HepG2 (cell line): ENCODE data around the gene PAEP. TPM values are rescaled to one million over a fixed set of nuclear protein-coding genes. Genes with fewer than 3 reads are reported as not detected.

ENCODE experiments used
- ATAC-seq: fragments of 200-7000 bp; cut with Tn5 transposase; 3 replicates; pipeline ENCODE4 v1.9.1; 2020; ENCODE audit warnings: mild to moderate bottlenecking, moderate library complexity
- BruUV-seq: library from RNA; stranded (reverse); fragments of 400-500 nt; replicated peaks from 2 replicates; lab custom pipeline; 2021; lab: Mats Ljungman, UMichigan
- CTCF ChIA-PET: fragments of 300-600 bp; formaldehyde crosslinking; extraction: SDS; loops from one replicate; lab custom pipeline; 2021; ENCODE audit warnings: low total read pairs, inconsistent platforms, low intra/inter-chr PET ratio; lab: Yijun Ruan, JAX
- POLR2A ChIA-PET: fragments of 350-600 bp; sonication (Branson Sonifier 250); formaldehyde crosslinking; loops from one replicate; lab custom pipeline; 2020; ENCODE audit warnings: antibody characterized with exemption, inconsistent platforms; lab: Yijun Ruan, JAX
- DNase-seq: peaks from one replicate; pipeline ENCODE4 v3.0.0-alpha.2; 2015; ENCODE audit warnings: low spot score
- FAIRE-seq: peaks from 3 replicates; lab custom pipeline; 2011; peaks lifted over from hg19 to GRCh38; lab: Jason Lieb, UNC
- H2AFZ ChIP-seq: one replicate; pipeline ENCODE4 v1.6.1; 2011; ENCODE audit warnings: low read length, inconsistent platforms
- H3K27ac ChIP-seq: fragments of 300-600 bp; 3 replicates; pipeline ENCODE4 v1.8.0; 2011; ENCODE audit warnings: mixed run types, mild to moderate bottlenecking, mixed read lengths, low read length, inconsistent platforms; ENCODE audit not compliant: insufficient read depth; ENCODE audit errors: extremely low read length
- H3K27me3 ChIP-seq, 2 experiments: fragments of 200-600 bp in 1 of 2; 2 replicates in 1 of 2; 3 replicates in 1 of 2; pipeline versions ENCODE4 v1.6.0 to v1.8.0; 2011; ENCODE audit warnings: low read length in 2 of 2, mild to moderate bottlenecking in 2 of 2, moderate library complexity in 2 of 2, inconsistent platforms in 1 of 2; ENCODE audit not compliant: insufficient read depth in 2 of 2, control insufficient read depth in 1 of 2
- H3K36me3 ChIP-seq, 2 experiments: fragments of 200-600 bp in 1 of 2; replicated peaks in 1 of 2; 2 replicates in 1 of 2; 3 replicates in 1 of 2; pipeline versions ENCODE4 v1.5.1 to v1.8.0; 2011; ENCODE audit warnings: low read length in 2 of 2, inconsistent platforms in 1 of 2; ENCODE audit not compliant: insufficient read depth in 2 of 2, control insufficient read depth in 1 of 2
- H3K4me1 ChIP-seq: 2 replicates; pipeline ENCODE4 v1.5.1; 2012; ENCODE audit warnings: low read length, inconsistent platforms; ENCODE audit not compliant: insufficient read depth
- H3K4me2 ChIP-seq: 2 replicates; pipeline ENCODE4 v1.6.0; 2011; ENCODE audit warnings: low read depth, low read length, inconsistent platforms
- H3K4me3 ChIP-seq, 3 experiments: fragments of 200-600 bp in 1 of 3; sonication (generic), shearing (Covaris generic) in 1 of 3; replicated peaks in 1 of 3; 2 replicates each; pipeline ENCODE4 v1.5.1; 2011 to 2016; ENCODE audit warnings: low read length in 3 of 3, inconsistent platforms in 2 of 3, low read depth in 2 of 3, mild to moderate bottlenecking in 2 of 3, control low read depth in 1 of 3, mixed read lengths in 1 of 3; ENCODE audit not compliant: insufficient read depth in 1 of 3
- H3K79me2 ChIP-seq: one replicate; pipeline ENCODE4 v1.6.1; 2011; ENCODE audit warnings: low read length, inconsistent platforms; ENCODE audit not compliant: insufficient read depth
- H3K9ac ChIP-seq: 2 replicates; pipeline ENCODE4 v1.6.0; 2011; ENCODE audit warnings: mild to moderate bottlenecking, low read depth, low read length, inconsistent platforms; ENCODE audit not compliant: insufficient read depth
- H3K9me3 ChIP-seq: 2 replicates; pipeline ENCODE4 v1.5.1; 2012; ENCODE audit warnings: mild to moderate bottlenecking, low read length
- H4K20me1 ChIP-seq: 2 replicates; pipeline ENCODE4 v1.6.0; 2011; ENCODE audit warnings: inconsistent platforms, mild to moderate bottlenecking, low read length, moderate library complexity; ENCODE audit not compliant: insufficient read depth
- ATM ChIP-seq: fragments of 450-650 bp; IDR thresholded peaks from 2 replicates; pipeline ENCODE4 v1.7.1; 2017; ENCODE audit warnings: mild to moderate bottlenecking, borderline replicate concordance
- MAFF ChIP-seq: IDR thresholded peaks from 2 replicates; pipeline ENCODE4 v1.6.1; 2011; ENCODE audit warnings: low read depth, low read length, improper control_type of control experiment
- MEIS2 ChIP-seq: sonication (generic); formaldehyde crosslinking; IDR thresholded peaks from 2 replicates; pipeline ENCODE4 v1.9.0; 2021; ENCODE audit warnings: mild to moderate bottlenecking, missing genetic modification reagents
- ZFP36L2 ChIP-seq: sonication (generic); formaldehyde crosslinking; IDR thresholded peaks from 2 replicates; pipeline ENCODE4 v1.4.0; 2020; ENCODE audit warnings: missing genetic modification reagents
- ZNF101 ChIP-seq: sonication (generic); formaldehyde crosslinking; IDR thresholded peaks from 2 replicates; pipeline ENCODE4 v1.4.0; 2020; ENCODE audit warnings: mild to moderate bottlenecking, low read depth, missing genetic modification reagents, borderline replicate concordance
- ZNF550 ChIP-seq: sonication (generic); formaldehyde crosslinking; IDR thresholded peaks from 2 replicates; pipeline ENCODE4 v1.4.0; 2020; ENCODE audit warnings: mild to moderate bottlenecking, missing genetic modification reagents, borderline replicate concordance
- WGBS: methylation state at CpG from one replicate; pipeline ENCODE4 v1.1.6; 2017; ENCODE audit warnings: low lambda C conversion rate; 5-methylcytosine and 5-hydroxymethylcytosine counted together
- in situ Hi-C: cut with HindIII; loops from 2 replicates; pipeline ENCODE4 v1.10.0; 2017; ENCODE audit warnings: low pct_unique_long_range_greater_than_20kb; ENCODE audit not compliant: extremely low pct_ligation_motif_present
- intact Hi-C: fragments of 100-400 bp; cut with micrococcal nuclease; formaldehyde crosslinking; loops from one replicate; pipeline ENCODE4 v1.10.0; 2022; ENCODE audit not compliant: unreplicated experiment
- polyA plus RNA-seq, 8 experiments: library from polyadenylated mRNA; depleted of rRNA in 3 of 8; stranded (reverse) in 7 of 8; unstranded in 1 of 8; fragments of >200 nt; fragmentation: Illumina TruSeq in 4 of 8; extraction: Trizol in 4 of 8; gene quantifications; 2 replicates each; pipeline versions ENCODE4 v1.2.1 to v1.2.3, GENCODE V29; 2011 to 2016; ENCODE audit warnings: low read depth in 4 of 8, missing spikeins in 1 of 8, mixed read lengths in 1 of 8; ENCODE audit not compliant: insufficient read depth in 1 of 8
- total RNA-seq, 5 experiments: library from RNA; depleted of rRNA; stranded (reverse); fragments of >200 nt; fragmentation: Illumina TruSeq; extraction: Trizol; gene quantifications; 2 replicates each; pipeline ENCODE4 v1.2.3, GENCODE V29; 2016; ENCODE audit warnings: low read depth in 1 of 5
- TF ChIP-seq, protein P1 (sequence below): sonication (generic); formaldehyde crosslinking; IDR thresholded peaks from 2 replicates; pipeline ENCODE4 v1.8.1; 2023; ENCODE audit warnings: mild to moderate bottlenecking, missing genetic modification reagents
- TF ChIP-seq, protein P2 (sequence below): sonication (generic); formaldehyde crosslinking; IDR thresholded peaks from 2 replicates; pipeline ENCODE4 v1.5.1; 2020; ENCODE audit warnings: missing genetic modification reagents, mild to moderate bottlenecking, borderline replicate concordance
- TF ChIP-seq, protein P3 (sequence below): sonication (generic); formaldehyde crosslinking; IDR thresholded peaks from one replicate; pipeline ENCODE4 v1.5.1; 2020; ENCODE audit warnings: mild to moderate bottlenecking, missing genetic modification reagents; ENCODE audit errors: not compliant biosample characterization

Gene PAEP
- total and polyA plus RNA-seq, 2 of the 13 experiments (the other 11 are each of a cell fraction or from before 2014, with no cell fraction given): 0.75 to 10.8 TPM

DNA sequence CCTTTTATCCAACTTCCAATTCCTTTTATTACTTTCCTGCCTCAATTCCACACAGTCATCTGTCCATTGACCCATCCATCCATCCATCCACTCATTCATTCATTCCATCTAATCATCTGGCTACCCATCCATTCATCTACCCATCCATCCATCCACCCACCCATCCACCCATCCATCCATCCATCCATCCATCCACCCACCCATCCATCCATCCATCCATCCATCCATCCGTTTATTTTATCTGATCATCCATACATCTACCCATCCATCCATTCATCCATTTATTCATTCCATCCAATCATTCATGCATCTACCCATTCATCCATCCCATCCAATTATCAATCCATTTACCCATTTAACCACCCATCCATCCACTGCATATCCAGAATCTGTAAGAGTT is 11.6 kb downstream of the PAEP start:
- CTCF ChIA-PET: no interaction called here
- intact Hi-C loops: no loop called here
- H3K4me1 ChIP-seq: no peaks in the 10 kb centered on the region
- FAIRE-seq: no peak
- no peak overlapping the region for H2AFZ ChIP-seq
- ATAC-seq: no peak
- POLR2A ChIA-PET: no interaction called here
- WGBS: 3% methylated on average over 1 of the region's 1 CpG
- no TSS peak for BruUV-seq
- no peaks in the 10 kb centered on the region for H3K36me3 ChIP-seq
- no peak overlapping the region for H3K4me2 ChIP-seq
- no peak overlapping the region for H3K27ac ChIP-seq
- no peaks in the 10 kb centered on the region for H4K20me1 ChIP-seq
- H3K9ac ChIP-seq: no peak overlapping the region
- no peaks in the 10 kb centered on the region for H3K9me3 ChIP-seq
- no peak for DNase-seq
- in situ Hi-C loops: no loop called here
- H3K27me3 ChIP-seq: peaks cover 6 to 26% of the 10 kb centered on the region in 2 experiments; a peak in 3 of 5 replicates
- H3K4me3 ChIP-seq: no peak overlapping the region
- H3K79me2 ChIP-seq: no peaks in the 10 kb centered on the region
- TF ChIP-seq, protein P1, sequence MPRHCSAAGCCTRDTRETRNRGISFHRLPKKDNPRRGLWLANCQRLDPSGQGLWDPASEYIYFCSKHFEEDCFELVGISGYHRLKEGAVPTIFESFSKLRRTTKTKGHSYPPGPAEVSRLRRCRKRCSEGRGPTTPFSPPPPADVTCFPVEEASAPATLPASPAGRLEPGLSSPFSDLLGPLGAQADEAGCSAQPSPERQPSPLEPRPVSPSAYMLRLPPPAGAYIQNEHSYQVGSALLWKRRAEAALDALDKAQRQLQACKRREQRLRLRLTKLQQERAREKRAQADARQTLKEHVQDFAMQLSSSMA: no peak
- TF ChIP-seq MAFF (no peak), ZNF101 (CRISPR knock-in tag) (no peak), ZFP36L2 (CRISPR knock-in tag) (no peak), MEIS2 (CRISPR knock-in tag) (no peak), ZNF550 (CRISPR knock-in tag) (no peak), ATM (no peak)
- TF ChIP-seq, protein P2, sequence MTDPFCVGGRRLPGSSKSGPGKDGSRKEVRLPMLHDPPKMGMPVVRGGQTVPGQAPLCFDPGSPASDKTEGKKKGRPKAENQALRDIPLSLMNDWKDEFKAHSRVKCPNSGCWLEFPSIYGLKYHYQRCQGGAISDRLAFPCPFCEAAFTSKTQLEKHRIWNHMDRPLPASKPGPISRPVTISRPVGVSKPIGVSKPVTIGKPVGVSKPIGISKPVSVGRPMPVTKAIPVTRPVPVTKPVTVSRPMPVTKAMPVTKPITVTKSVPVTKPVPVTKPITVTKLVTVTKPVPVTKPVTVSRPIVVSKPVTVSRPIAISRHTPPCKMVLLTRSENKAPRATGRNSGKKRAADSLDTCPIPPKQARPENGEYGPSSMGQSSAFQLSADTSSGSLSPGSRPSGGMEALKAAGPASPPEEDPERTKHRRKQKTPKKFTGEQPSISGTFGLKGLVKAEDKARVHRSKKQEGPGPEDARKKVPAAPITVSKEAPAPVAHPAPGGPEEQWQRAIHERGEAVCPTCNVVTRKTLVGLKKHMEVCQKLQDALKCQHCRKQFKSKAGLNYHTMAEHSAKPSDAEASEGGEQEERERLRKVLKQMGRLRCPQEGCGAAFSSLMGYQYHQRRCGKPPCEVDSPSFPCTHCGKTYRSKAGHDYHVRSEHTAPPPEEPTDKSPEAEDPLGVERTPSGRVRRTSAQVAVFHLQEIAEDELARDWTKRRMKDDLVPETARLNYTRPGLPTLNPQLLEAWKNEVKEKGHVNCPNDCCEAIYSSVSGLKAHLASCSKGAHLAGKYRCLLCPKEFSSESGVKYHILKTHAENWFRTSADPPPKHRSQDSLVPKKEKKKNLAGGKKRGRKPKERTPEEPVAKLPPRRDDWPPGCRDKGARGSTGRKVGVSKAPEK (CRISPR knock-in tag): no peak
- TF ChIP-seq, protein P3, sequence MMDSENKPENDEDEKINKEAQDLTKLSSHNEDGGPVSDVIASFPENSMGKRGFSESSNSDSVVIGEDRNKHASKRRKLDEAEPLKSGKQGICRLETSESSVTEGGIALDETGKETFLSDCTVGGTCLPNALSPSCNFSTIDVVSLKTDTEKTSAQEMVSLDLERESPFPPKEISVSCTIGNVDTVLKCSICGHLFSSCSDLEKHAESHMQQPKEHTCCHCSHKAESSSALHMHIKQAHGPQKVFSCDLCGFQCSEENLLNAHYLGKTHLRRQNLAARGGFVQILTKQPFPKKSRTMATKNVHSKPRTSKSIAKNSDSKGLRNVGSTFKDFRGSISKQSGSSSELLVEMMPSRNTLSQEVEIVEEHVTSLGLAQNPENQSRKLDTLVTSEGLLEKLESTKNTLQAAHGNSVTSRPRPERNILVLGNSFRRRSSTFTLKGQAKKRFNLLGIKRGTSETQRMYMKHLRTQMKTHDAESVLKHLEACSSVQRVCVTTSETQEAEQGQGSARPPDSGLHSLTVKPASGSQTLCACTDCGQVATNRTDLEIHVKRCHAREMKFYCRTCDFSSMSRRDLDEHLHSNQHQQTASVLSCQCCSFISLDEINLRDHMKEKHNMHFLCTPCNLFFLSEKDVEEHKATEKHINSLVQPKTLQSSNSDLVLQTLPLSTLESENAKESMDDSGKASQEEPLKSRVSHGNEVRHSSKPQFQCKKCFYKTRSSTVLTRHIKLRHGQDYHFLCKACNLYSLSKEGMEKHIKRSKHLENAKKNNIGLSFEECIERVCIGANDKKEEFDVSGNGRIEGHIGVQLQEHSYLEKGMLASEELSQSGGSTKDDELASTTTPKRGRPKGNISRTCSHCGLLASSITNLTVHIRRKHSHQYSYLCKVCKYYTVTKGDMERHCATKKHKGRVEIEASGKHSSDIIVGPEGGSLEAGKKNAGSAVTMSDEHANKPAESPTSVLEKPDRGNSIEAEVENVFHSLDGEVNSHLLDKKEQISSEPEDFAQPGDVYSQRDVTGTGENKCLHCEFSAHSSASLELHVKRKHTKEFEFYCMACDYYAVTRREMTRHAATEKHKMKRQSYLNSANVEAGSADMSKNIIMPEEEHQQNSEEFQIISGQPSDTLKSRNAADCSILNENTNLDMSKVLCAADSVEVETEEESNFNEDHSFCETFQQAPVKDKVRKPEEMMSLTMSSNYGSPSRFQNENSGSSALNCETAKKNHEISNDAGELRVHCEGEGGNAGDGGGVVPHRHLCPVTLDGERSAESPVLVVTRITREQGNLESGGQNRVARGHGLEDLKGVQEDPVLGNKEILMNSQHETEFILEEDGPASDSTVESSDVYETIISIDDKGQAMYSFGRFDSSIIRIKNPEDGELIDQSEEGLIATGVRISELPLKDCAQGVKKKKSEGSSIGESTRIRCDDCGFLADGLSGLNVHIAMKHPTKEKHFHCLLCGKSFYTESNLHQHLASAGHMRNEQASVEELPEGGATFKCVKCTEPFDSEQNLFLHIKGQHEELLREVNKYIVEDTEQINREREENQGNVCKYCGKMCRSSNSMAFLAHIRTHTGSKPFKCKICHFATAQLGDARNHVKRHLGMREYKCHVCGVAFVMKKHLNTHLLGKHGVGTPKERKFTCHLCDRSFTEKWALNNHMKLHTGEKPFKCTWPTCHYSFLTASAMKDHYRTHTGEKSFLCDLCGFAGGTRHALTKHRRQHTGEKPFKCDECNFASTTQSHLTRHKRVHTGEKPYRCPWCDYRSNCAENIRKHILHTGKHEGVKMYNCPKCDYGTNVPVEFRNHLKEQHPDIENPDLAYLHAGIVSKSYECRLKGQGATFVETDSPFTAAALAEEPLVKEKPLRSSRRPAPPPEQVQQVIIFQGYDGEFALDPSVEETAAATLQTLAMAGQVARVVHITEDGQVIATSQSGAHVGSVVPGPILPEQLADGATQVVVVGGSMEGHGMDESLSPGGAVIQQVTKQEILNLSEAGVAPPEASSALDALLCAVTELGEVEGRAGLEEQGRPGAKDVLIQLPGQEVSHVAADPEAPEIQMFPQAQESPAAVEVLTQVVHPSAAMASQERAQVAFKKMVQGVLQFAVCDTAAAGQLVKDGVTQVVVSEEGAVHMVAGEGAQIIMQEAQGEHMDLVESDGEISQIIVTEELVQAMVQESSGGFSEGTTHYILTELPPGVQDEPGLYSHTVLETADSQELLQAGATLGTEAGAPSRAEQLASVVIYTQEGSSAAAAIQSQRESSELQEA (CRISPR knock-in tag): no peak
